Neural progenitor cell (in vitro differentiated cells): ENCODE data around the gene SS18. TPM values are rescaled to one million over a fixed set of nuclear protein-coding genes. Genes with fewer than 3 reads are reported as not detected.

Source experiments
- DNase-seq: peaks from one replicate; pipeline ENCODE4 v3.0.0-alpha.2; 2016; ENCODE audit warnings: low spot score
- H2AFZ ChIP-seq: fragments of 200-600 bp; sonication (generic); replicated peaks from 2 replicates; pipeline ENCODE4 v1.6.1; 2016; ENCODE audit warnings: antibody characterized with exemption
- H3F3A ChIP-seq: fragments of 200-600 bp; sonication (generic); 2 replicates; pipeline ENCODE4 v1.6.1; 2016; ENCODE audit warnings: antibody characterized with exemption, low read depth
- H3K27ac ChIP-seq: fragments of 200-600 bp; sonication (generic); 2 replicates; pipeline ENCODE4 v1.5.1; 2016; ENCODE audit warnings: mild to moderate bottlenecking
- H3K27me3 ChIP-seq: fragments of 200-600 bp; sonication (generic); 2 replicates; pipeline ENCODE4 v1.6.1; 2016; ENCODE audit warnings: mild to moderate bottlenecking, moderate library complexity
- H3K36me3 ChIP-seq: fragments of 200-600 bp; sonication (generic); 2 replicates; pipeline ENCODE4 v1.5.1; 2016
- H3K4me1 ChIP-seq: fragments of 200-600 bp; sonication (generic); 2 replicates; pipeline ENCODE4 v1.6.1; 2016; ENCODE audit warnings: mixed run types
- H3K4me2 ChIP-seq: fragments of 200-600 bp; sonication (generic); 2 replicates; pipeline ENCODE4 v1.6.1; 2016
- H3K4me3 ChIP-seq: fragments of 200-600 bp; sonication (generic); 2 replicates; pipeline ENCODE4 v1.5.1; 2016
- H3K79me2 ChIP-seq: fragments of 200-600 bp; sonication (generic); 2 replicates; pipeline ENCODE4 v1.6.1; 2016; ENCODE audit warnings: low read depth
- H3K9ac ChIP-seq: fragments of 200-600 bp; sonication (generic); 2 replicates; pipeline ENCODE4 v1.6.1; 2016
- H3K9me3 ChIP-seq: fragments of 200-600 bp; sonication (generic); 2 replicates; pipeline ENCODE4 v1.5.1; 2016; ENCODE audit warnings: low read depth
- H4K20me1 ChIP-seq: fragments of 200-600 bp; sonication (generic); 2 replicates; pipeline ENCODE4 v1.6.1; 2016; ENCODE audit warnings: low read depth
- H3K27ac Mint-ChIP-seq: 3 replicates; pipeline ENCODE4 v1.8.0; 2021; ENCODE audit warnings: mixed read lengths
- H3K27me3 Mint-ChIP-seq: 2 replicates; pipeline ENCODE4 v1.8.0; 2022; ENCODE audit warnings: low read depth, mild to moderate bottlenecking, inconsistent platforms, moderate library complexity, mixed read lengths; ENCODE audit not compliant: insufficient read depth
- H3K36me3 Mint-ChIP-seq: 3 replicates; pipeline ENCODE4 v1.8.0; 2021; ENCODE audit warnings: mixed read lengths
- H3K4me1 Mint-ChIP-seq: 3 replicates; pipeline ENCODE4 v1.8.0; 2021; ENCODE audit warnings: mixed read lengths
- H3K4me3 Mint-ChIP-seq: 3 replicates; pipeline ENCODE4 v1.8.0; 2021; ENCODE audit warnings: mild to moderate bottlenecking, moderate library complexity, mixed read lengths
- H3K9me3 Mint-ChIP-seq: 3 replicates; pipeline ENCODE4 v1.8.0; 2020; ENCODE audit warnings: mixed read lengths
- EZH2 ChIP-seq: fragments of 200-600 bp; sonication (generic); IDR thresholded peaks from 2 replicates; pipeline ENCODE4 v1.6.1; 2017; ENCODE audit warnings: antibody characterized with exemption, mild to moderate bottlenecking, moderate library complexity
- EZH2phosphoT487 ChIP-seq: fragments of 200-600 bp; sonication (generic); IDR thresholded peaks from 2 replicates; pipeline ENCODE4 v1.6.1; 2017; ENCODE audit warnings: antibody characterized with exemption
- total RNA-seq: library from RNA; depleted of rRNA; stranded (reverse); fragments of >200 nt; gene quantifications from 2 replicates; pipeline ENCODE4 v1.2.3, GENCODE V29; 2015; ENCODE audit warnings: low replicate concordance
- TF ChIP-seq, protein P1 (sequence below): fragments of 200-600 bp; sonication (generic); IDR thresholded peaks from 2 replicates; pipeline ENCODE4 v1.5.1; 2017; ENCODE audit warnings: antibody characterized with exemption, mild to moderate bottlenecking

The SS18 gene
- total RNA-seq, 1 donor from 2014 or later = 196 TPM

GRCh38 chr18:26005950-26006349 is 84.5 kb downstream of the SS18 start:
- no peaks in the 10 kb centered on the region for H3K79me2 ChIP-seq
- no peaks in the 10 kb centered on the region for H3K27me3 ChIP-seq
- Mint-ChIP-seq H3K4me1 (peaks cover 3% of the 10 kb centered on the region), H3K27me3 (peaks cover 3% of the 10 kb centered on the region), H3K27ac (no peak overlapping the region), H3K36me3 (peaks cover 7% of the 10 kb centered on the region), H3K9me3 (peaks cover 5% of the 10 kb centered on the region), H3K4me3 (no peak overlapping the region)
- no peaks in the 10 kb centered on the region for H3K4me1 ChIP-seq
- no peaks in the 10 kb centered on the region for H3K9me3 ChIP-seq
- H3K27ac ChIP-seq = no peak overlapping the region
- TF ChIP-seq, protein P1, sequence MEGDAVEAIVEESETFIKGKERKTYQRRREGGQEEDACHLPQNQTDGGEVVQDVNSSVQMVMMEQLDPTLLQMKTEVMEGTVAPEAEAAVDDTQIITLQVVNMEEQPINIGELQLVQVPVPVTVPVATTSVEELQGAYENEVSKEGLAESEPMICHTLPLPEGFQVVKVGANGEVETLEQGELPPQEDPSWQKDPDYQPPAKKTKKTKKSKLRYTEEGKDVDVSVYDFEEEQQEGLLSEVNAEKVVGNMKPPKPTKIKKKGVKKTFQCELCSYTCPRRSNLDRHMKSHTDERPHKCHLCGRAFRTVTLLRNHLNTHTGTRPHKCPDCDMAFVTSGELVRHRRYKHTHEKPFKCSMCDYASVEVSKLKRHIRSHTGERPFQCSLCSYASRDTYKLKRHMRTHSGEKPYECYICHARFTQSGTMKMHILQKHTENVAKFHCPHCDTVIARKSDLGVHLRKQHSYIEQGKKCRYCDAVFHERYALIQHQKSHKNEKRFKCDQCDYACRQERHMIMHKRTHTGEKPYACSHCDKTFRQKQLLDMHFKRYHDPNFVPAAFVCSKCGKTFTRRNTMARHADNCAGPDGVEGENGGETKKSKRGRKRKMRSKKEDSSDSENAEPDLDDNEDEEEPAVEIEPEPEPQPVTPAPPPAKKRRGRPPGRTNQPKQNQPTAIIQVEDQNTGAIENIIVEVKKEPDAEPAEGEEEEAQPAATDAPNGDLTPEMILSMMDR = no peak
- TF ChIP-seq EZH2 = no peak
- TF ChIP-seq EZH2phosphoT487 = no peak
- no peak overlapping the region for H3K4me3 ChIP-seq
- no peaks in the 10 kb centered on the region for H3K36me3 ChIP-seq
- H3K4me2 ChIP-seq = no peak overlapping the region
- H2AFZ ChIP-seq = no peak overlapping the region
- no peak for DNase-seq
- no peak overlapping the region for H3K9ac ChIP-seq
- H3F3A ChIP-seq = no peaks in the 10 kb centered on the region
- H4K20me1 ChIP-seq = no peaks in the 10 kb centered on the region

- Histone ChIP-seq H2AFZ (no peak overlapping the region), H3K79me2 (no peaks in the 10 kb centered on the region), H3K4me2 (no peak overlapping the region), H3K9ac (no peak overlapping the region), H3K4me1 (no peaks in the 10 kb centered on the region), H3K27ac (no peak overlapping the region), H3K9me3 (no peaks in the 10 kb centered on the region), H3K36me3 (no peaks in the 10 kb centered on the region), H3K27me3 (no peaks in the 10 kb centered on the region), H3K4me3 (no peak overlapping the region), H3F3A (no peaks in the 10 kb centered on the region), H4K20me1 (no peaks in the 10 kb centered on the region)
- Mint-ChIP-seq H3K27me3 (peaks cover 3% of the 10 kb centered on the region), H3K9me3 (peaks cover 3% of the 10 kb centered on the region), H3K27ac (no peak overlapping the region), H3K36me3 (peaks cover 4% of the 10 kb centered on the region), H3K4me3 (no peak overlapping the region), H3K4me1 (peaks cover 3% of the 10 kb centered on the region)
- TF ChIP-seq, protein P1 = no peak
- TF ChIP-seq EZH2phosphoT487 (no peak), EZH2 (no peak)
- no peak for DNase-seq
These were observed 85.6 kb downstream of the SS18 start for GRCh38 chr18:26004832-26005231.

DNA sequence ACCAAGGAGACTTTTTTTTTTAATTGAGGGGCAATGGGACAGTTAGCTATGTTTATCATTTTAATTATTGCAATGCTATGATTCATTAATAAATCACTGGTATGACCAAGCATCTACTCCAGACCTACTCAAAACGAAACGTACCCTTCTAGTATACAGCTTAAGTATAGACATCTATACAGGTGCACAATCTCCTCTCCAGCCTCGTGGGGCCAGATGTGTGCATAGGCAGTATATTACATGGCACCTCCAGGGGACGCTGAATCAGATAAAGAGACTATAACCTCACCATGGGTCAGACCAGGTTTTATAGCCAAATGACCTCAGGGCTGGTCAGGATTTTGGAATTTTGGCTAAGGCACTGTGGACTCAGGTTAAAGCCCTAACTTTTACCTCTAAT is 86.6 kb downstream of the SS18 start:
- no peak overlapping the region for H3K4me2 ChIP-seq
- H3K36me3 ChIP-seq = no peaks in the 10 kb centered on the region
- H4K20me1 ChIP-seq = no peaks in the 10 kb centered on the region
- H3K27ac Mint-ChIP-seq = no peak overlapping the region
- no peak overlapping the region for H2AFZ ChIP-seq
- H3K4me1 ChIP-seq = no peaks in the 10 kb centered on the region
- H3K9me3 Mint-ChIP-seq = peaks cover 3% of the 10 kb centered on the region
- no peaks in the 10 kb centered on the region for H3F3A ChIP-seq
- no peak overlapping the region for H3K4me3 Mint-ChIP-seq
- H3K27me3 Mint-ChIP-seq = peaks cover 3% of the 10 kb centered on the region
- no peak for DNase-seq
- H3K9me3 ChIP-seq = no peaks in the 10 kb centered on the region
- H3K4me3 ChIP-seq = no peak overlapping the region
- H3K4me1 Mint-ChIP-seq = peaks cover 3% of the 10 kb centered on the region
- TF ChIP-seq, protein P1 = no peak
- TF ChIP-seq EZH2phosphoT487 = no peak
- TF ChIP-seq EZH2 = no peak
- H3K36me3 Mint-ChIP-seq = no peaks in the 10 kb centered on the region
- H3K27me3 ChIP-seq = no peaks in the 10 kb centered on the region
- no peak overlapping the region for H3K9ac ChIP-seq
- H3K27ac ChIP-seq = no peak overlapping the region
- no peaks in the 10 kb centered on the region for H3K79me2 ChIP-seq
